OCI-LY1 (cell line): ENCODE data around the gene TBPL2.
A peak's percentile ranks its signal among the peaks of the same experiment; 100 is the strongest.

Experiments used
- CTCF ChIP-seq: fragments of 200-600 bp; sonication (generic), shearing (Covaris generic); IDR thresholded peaks from 2 replicates; pipeline ENCODE4 v1.5.1; 2017; ENCODE audit warnings: mild to moderate bottlenecking, antibody characterized with exemption, low read length, moderate library complexity, mixed read lengths
- EZH2 ChIP-seq: fragments of 200-600 bp; sonication (generic), shearing (Covaris generic); IDR thresholded peaks from 2 replicates; pipeline ENCODE4 v1.8.0; 2017; ENCODE audit warnings: borderline replicate concordance, mixed run types, mild to moderate bottlenecking, antibody characterized with exemption, low read length, moderate library complexity, mixed read lengths

- TF ChIP-seq CTCF (peak; percentile 60), EZH2 (no peak)
These were observed 23.6 kb downstream of the TBPL2 start for GRCh38 chr14:55416866-55417265.
